Keratinocyte (primary cell): Measurements from ENCODE around the gene EYA4. TPM values are rescaled to one million over a fixed set of nuclear protein-coding genes. Genes with fewer than 3 reads are reported as not detected.

Source experiments
- DNase-seq: peaks from one replicate; pipeline ENCODE4 v3.0.0-alpha.2; 2011; ENCODE audit warnings: low read depth, missing footprints, low spot score
- FAIRE-seq: peaks from 2 replicates; lab custom pipeline; 2011; peaks lifted over from hg19 to GRCh38; lab: Jason Lieb, UNC
- H2AFZ ChIP-seq: 2 replicates; pipeline ENCODE4 v1.6.0; 2012; ENCODE audit warnings: low read length, control low read depth, inconsistent platforms; ENCODE audit not compliant: control insufficient read depth
- H3K27ac ChIP-seq: 2 replicates; pipeline ENCODE4 v1.5.1; 2011; ENCODE audit warnings: low read length; ENCODE audit not compliant: control insufficient read depth, insufficient read depth
- H3K27me3 ChIP-seq: 3 replicates; pipeline ENCODE4 v1.6.0; 2011; ENCODE audit warnings: low read length; ENCODE audit not compliant: control insufficient read depth, insufficient read depth; ENCODE audit errors: extremely low read depth
- H3K36me3 ChIP-seq, 2 experiments: 2 replicates in 1 of 2; 3 replicates in 1 of 2; pipeline ENCODE4 v1.5.1; 2011; ENCODE audit warnings: low read length in 2 of 2, mild to moderate bottlenecking in 1 of 2; ENCODE audit not compliant: control insufficient read depth in 2 of 2, insufficient read depth in 2 of 2; ENCODE audit errors: extremely low read depth in 1 of 2
- H3K4me1 ChIP-seq: 3 replicates; pipeline ENCODE4 v1.5.1; 2011; ENCODE audit warnings: low read length; ENCODE audit not compliant: control insufficient read depth, insufficient read depth; ENCODE audit errors: extremely low read depth
- H3K4me2 ChIP-seq: 3 replicates; pipeline ENCODE4 v1.6.0; 2011; ENCODE audit warnings: low read depth, low read length; ENCODE audit not compliant: control insufficient read depth, insufficient read depth; ENCODE audit errors: extremely low read depth
- H3K4me3 ChIP-seq, 3 experiments: fragments of 200-600 bp in 1 of 3; sonication (generic) in 1 of 3; 2 replicates in 2 of 3; 3 replicates in 1 of 3; pipeline ENCODE4 v1.5.1; 2011 to 2016; ENCODE audit warnings: low read length in 3 of 3, mild to moderate bottlenecking in 3 of 3, control low read depth in 2 of 3, inconsistent platforms in 1 of 3, low read depth in 1 of 3, mixed read lengths in 1 of 3, mixed run types in 1 of 3, moderate library complexity in 1 of 3; ENCODE audit not compliant: control insufficient read depth in 2 of 3, insufficient read depth in 2 of 3; ENCODE audit errors: extremely low read depth in 1 of 3
- H3K79me2 ChIP-seq: 2 replicates; pipeline ENCODE4 v1.6.0; 2012; ENCODE audit warnings: low read length; ENCODE audit not compliant: control insufficient read depth, insufficient read depth
- H3K9ac ChIP-seq: 3 replicates; pipeline ENCODE4 v1.6.0; 2011; ENCODE audit warnings: low read length; ENCODE audit not compliant: control insufficient read depth, insufficient read depth; ENCODE audit errors: extremely low read depth
- H3K9me1 ChIP-seq: 3 replicates; pipeline ENCODE4 v1.6.0; 2011; ENCODE audit warnings: low read length; ENCODE audit not compliant: control insufficient read depth, insufficient read depth; ENCODE audit errors: extremely low read depth
- H3K9me3 ChIP-seq: 2 replicates; pipeline ENCODE4 v1.5.1; 2012; ENCODE audit warnings: low read depth, low read length; ENCODE audit not compliant: control insufficient read depth
- H4K20me1 ChIP-seq: 3 replicates; pipeline ENCODE4 v1.6.0; 2011; ENCODE audit warnings: low read length; ENCODE audit not compliant: control insufficient read depth, insufficient read depth; ENCODE audit errors: extremely low read depth
- CTCF ChIP-seq, 3 experiments: IDR thresholded peaks in 1 of 3; conservative IDR thresholded peaks in 1 of 3; optimal IDR thresholded peaks in 1 of 3; 2 replicates in 2 of 3; 3 replicates in 1 of 3; pipeline versions ENCODE3 to v1.5.1; 2011; ENCODE audit warnings: low read length in 3 of 3, mild to moderate bottlenecking in 3 of 3, moderate library complexity in 2 of 3, control low read depth in 1 of 3, inconsistent platforms in 1 of 3; ENCODE audit not compliant: insufficient read depth in 2 of 3; ENCODE audit errors: extremely low read depth in 1 of 3
- EZH2 ChIP-seq: IDR thresholded peaks from one replicate; pipeline ENCODE4 v1.6.1; 2012; ENCODE audit warnings: inconsistent platforms, mild to moderate bottlenecking, low read length, moderate library complexity
- dilution Hi-C: fragments of 300-500 bp; cut with MboI; formaldehyde crosslinking; loops from one replicate; pipeline ENCODE4 v1.7.0; 2020; ENCODE audit warnings: low sequenced_read_pairs; ENCODE audit not compliant: extremely low pct_ligation_motif_present
- polyA plus RNA-seq, 5 experiments: library from polyadenylated mRNA; depleted of rRNA in 3 of 5; stranded (reverse) in 3 of 5; stranded (forward) in 1 of 5; unstranded in 1 of 5; fragments of >200 nt; gene quantifications; 1 replicate in 1 of 5; 2 replicates in 3 of 5; 3 replicates in 1 of 5; pipeline versions ENCODE4 v1.2.1 to v1.2.3, GENCODE V29; 2011 to 2012; ENCODE audit warnings: missing spikeins in 2 of 5, low read depth in 1 of 5, low replicate concordance in 1 of 5

EYA4 gene
- polyA plus RNA-seq, 1 donor (not counting 4 experiments of a cell fraction or from before 2014, with no cell fraction given) = 0.01 TPM

DNA sequence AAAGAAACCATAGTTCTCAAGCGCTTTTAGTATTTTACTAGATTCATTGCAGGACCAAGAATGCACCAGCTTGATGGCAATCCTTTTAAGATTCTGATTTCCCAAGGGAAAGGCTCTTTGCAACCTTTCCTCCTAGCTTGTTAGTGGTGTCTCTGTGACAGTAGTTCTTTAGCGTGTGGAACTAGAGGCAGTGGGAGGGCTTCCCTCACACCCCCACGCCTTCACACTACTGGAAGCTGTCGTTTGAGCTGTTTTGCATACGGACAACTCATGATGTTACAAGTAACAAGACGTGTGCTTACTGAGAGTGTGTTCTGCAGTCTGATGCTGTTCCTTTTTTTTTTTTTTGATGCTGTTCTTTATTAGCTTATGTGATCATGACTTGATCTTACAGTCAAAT lies 34.1 kb downstream of the EYA4 start:
- H3K79me2 ChIP-seq = no peaks in the 10 kb centered on the region
- no peak for TF ChIP-seq EZH2
- TF ChIP-seq CTCF (optimal IDR thresholded peaks at IDR 0.05 in 1 of 3, IDR thresholded peaks at IDR 0.05 in 1 of 3, conservative IDR thresholded peaks at IDR 0.05 in 1 of 3; ENCODE audit: extremely low read depth in 1 of 3, insufficient read depth in 2 of 3, low read length in 3 of 3) = no peak
- no peaks in the 10 kb centered on the region for H3K4me1 ChIP-seq
- peaks cover 3% of the 10 kb centered on the region for H3K27me3 ChIP-seq
- no peaks in the 10 kb centered on the region for H3K9me3 ChIP-seq
- dilution Hi-C loops = no loop called here
- no peak for DNase-seq
- no peak overlapping the region for H3K9ac ChIP-seq
- H3K4me2 ChIP-seq = no peak overlapping the region
- no peak overlapping the region for H2AFZ ChIP-seq
- no peaks in the 10 kb centered on the region for H4K20me1 ChIP-seq
- FAIRE-seq = no peak
- no peak overlapping the region for H3K27ac ChIP-seq
- H3K9me1 ChIP-seq = no peaks in the 10 kb centered on the region
- no peaks in the 10 kb centered on the region for H3K36me3 ChIP-seq
- no peak overlapping the region for H3K4me3 ChIP-seq

DNA sequence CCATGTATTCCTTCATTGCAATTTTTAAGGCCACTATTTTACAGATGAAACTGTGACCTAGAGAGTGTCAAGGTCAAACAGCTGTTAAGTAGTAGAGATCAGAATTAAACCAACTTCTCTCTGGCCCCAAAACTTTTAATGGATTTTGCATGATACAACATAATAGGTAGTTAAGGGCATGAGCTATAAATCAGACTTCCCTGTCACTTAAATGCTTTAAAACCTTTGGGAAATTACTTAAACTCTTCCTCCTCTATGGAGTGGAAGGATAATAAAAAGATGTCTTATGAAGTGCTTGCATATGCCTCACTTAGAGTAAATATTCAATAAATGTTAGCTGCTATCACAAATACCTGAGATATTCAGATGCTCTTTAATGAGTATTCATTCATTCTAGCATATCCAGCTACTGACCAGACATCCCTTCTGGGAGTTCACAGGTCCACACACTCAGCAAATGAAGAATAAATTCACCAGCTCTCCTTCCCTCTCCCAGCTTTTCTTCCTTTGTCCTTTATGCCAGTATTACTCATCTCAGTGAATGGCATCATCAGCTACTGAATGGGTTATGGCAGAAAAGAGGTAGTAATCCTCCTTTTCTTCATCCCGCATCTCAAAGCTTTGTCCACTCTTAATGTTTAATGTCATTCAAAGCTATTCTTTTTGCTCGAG lies 36.2 kb downstream of the EYA4 start:
- no peak for FAIRE-seq
- dilution Hi-C loops = no loop called here
- H3K9ac ChIP-seq = no peak overlapping the region

More for the DNA sequence above, 36.2 kb downstream of the EYA4 start:
- Histone ChIP-seq H3K9me3 (no peaks in the 10 kb centered on the region), H3K79me2 (no peaks in the 10 kb centered on the region), H3K9me1 (no peaks in the 10 kb centered on the region), H2AFZ (no peak overlapping the region), H3K4me2 (no peak overlapping the region), H3K27ac (no peak overlapping the region), H3K4me1 (no peaks in the 10 kb centered on the region), H3K4me3 (no peak overlapping the region), H4K20me1 (no peaks in the 10 kb centered on the region), H3K36me3 (no peaks in the 10 kb centered on the region), H3K27me3 (peaks cover 3% of the 10 kb centered on the region)
- no peak for DNase-seq
- TF ChIP-seq CTCF (optimal IDR thresholded peaks at IDR 0.05 in 1 of 3, IDR thresholded peaks at IDR 0.05 in 1 of 3, conservative IDR thresholded peaks at IDR 0.05 in 1 of 3; ENCODE audit: extremely low read depth in 1 of 3, insufficient read depth in 2 of 3, low read length in 3 of 3) (no peak), EZH2 (no peak)
